GM04503 (cell line): ENCODE results near the gene ADAMTS20.

Experiments used
- DNase-seq: peaks from one replicate; pipeline ENCODE4 v3.0.0-alpha.2; 2012; ENCODE audit warnings: low read depth

The ADAMTS20 gene

GRCh38 chr12:43482311-43483085 lies 69.5 kb downstream of the ADAMTS20 start:
- no peak for DNase-seq

- DNase-seq: no peak
Measured at GRCh38 chr12:43480591-43480990, 71.4 kb downstream of the ADAMTS20 start.

GRCh38 chr12:43462741-43463140 lies 89.3 kb downstream of the ADAMTS20 start:
- no peak for DNase-seq

GRCh38 chr12:43462080-43462479 lies 89.9 kb downstream of the ADAMTS20 start:
- no peak for DNase-seq

- no peak for DNase-seq
Measured at GRCh38 chr12:43459285-43459684, 92.7 kb downstream of the ADAMTS20 start.

GRCh38 chr12:43453761-43454160 lies 98.2 kb downstream of the ADAMTS20 start:
- DNase-seq: no peak

GRCh38 chr12:43444940-43445564 lies 107.0 kb downstream of the ADAMTS20 start:
- peak; percentile 1 for DNase-seq

GRCh38 chr12:43436597-43436996 lies 115.4 kb downstream of the ADAMTS20 start:
- DNase-seq: no peak

- no peak for DNase-seq
Measured at GRCh38 chr12:43434614-43435013, 117.4 kb downstream of the ADAMTS20 start.

GRCh38 chr12:43428088-43428600 lies 123.9 kb downstream of the ADAMTS20 start:
- no peak for DNase-seq

- DNase-seq: no peak
Measured at GRCh38 chr12:43425361-43425760, 126.6 kb downstream of the ADAMTS20 start.

GRCh38 chr12:43416981-43417380 lies 135.0 kb downstream of the ADAMTS20 start:
- DNase-seq: no peak

GRCh38 chr12:43407816-43408645 lies 144.0 kb downstream of the ADAMTS20 start:
- peak; percentile 27 for DNase-seq

- DNase-seq: no peak
Measured at GRCh38 chr12:43406801-43407200, 145.2 kb downstream of the ADAMTS20 start.

GRCh38 chr12:43402436-43402835 lies 149.6 kb downstream of the ADAMTS20 start:
- DNase-seq: no peak

- no peak for DNase-seq
Measured at GRCh38 chr12:43401096-43401495, 150.9 kb downstream of the ADAMTS20 start.

GRCh38 chr12:43396671-43397070 lies 155.3 kb downstream of the ADAMTS20 start:
- DNase-seq: no peak

GRCh38 chr12:43392116-43392515 lies 159.9 kb downstream of the ADAMTS20 start:
- DNase-seq: no peak

- no peak for DNase-seq
Measured at GRCh38 chr12:43381879-43382278, 170.1 kb downstream of the ADAMTS20 start.

- DNase-seq: no peak
Measured at GRCh38 chr12:43378448-43378847, 173.6 kb downstream of the ADAMTS20 start.

GRCh38 chr12:43370263-43370662 lies 181.7 kb downstream of the ADAMTS20 start:
- DNase-seq: no peak

GRCh38 chr12:43362910-43363694 lies 188.9 kb downstream of the ADAMTS20 start:
- no peak for DNase-seq
